Stimulated activated CD4-positive, alpha-beta T cell treated with anti-CD3 and anti-CD28 coated beads, Interleukin-2, amount 100 ng/mL, for 24 hours (primary cell): Measurements from ENCODE around the gene DOCK3.
"Not testable (repeated sequence)": the region's sequence is repeated elsewhere in the genome, so short reads cannot be mapped to it uniquely, and the experiment has no call there.

Experiments
- DNase-seq, 2 donors: peaks; one replicate each; pipeline ENCODE4 v3.0.0-alpha.2; 2020

The DOCK3 gene

DNA sequence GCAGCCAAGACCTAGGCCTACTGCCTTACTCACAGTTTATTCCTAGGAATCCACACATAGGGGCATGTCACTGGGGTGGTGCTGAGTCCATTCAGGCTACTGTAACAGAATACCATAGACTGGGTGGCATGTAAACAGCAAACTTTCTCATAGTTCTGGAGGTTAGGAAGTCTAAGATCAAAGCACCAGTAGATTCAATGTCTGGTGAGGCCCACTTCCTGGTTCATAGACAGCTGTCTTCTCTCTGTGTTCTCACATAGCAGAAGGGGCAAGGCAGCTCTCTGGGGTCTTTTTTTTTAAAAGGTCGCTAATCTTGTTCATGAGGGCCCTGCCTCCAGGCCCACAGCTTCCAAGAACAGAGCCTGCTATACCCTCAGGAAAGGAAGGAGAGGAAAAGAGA, 596.4 kb downstream of the DOCK3 start:
- DNase-seq: no peak

DNA sequence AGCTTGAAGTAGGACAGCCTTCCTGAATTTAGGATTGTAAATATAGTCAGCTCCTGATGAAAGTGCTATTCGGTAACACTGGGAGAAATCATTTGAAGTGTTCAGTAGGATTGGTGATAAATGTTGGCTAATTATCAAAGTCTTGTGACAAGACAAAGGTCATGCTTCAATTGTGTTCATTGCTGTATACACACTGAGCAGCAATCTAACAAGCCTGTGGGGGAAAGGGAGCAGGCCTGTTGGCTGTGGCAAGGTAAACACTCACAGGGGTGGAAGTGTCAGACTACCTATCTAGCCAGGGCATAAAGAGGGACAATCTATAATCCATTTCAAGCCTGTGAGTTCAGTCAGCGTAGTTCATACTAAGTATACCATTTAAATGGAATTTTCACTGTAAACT, 599.3 kb downstream of the DOCK3 start:
- no peak for DNase-seq

DNA sequence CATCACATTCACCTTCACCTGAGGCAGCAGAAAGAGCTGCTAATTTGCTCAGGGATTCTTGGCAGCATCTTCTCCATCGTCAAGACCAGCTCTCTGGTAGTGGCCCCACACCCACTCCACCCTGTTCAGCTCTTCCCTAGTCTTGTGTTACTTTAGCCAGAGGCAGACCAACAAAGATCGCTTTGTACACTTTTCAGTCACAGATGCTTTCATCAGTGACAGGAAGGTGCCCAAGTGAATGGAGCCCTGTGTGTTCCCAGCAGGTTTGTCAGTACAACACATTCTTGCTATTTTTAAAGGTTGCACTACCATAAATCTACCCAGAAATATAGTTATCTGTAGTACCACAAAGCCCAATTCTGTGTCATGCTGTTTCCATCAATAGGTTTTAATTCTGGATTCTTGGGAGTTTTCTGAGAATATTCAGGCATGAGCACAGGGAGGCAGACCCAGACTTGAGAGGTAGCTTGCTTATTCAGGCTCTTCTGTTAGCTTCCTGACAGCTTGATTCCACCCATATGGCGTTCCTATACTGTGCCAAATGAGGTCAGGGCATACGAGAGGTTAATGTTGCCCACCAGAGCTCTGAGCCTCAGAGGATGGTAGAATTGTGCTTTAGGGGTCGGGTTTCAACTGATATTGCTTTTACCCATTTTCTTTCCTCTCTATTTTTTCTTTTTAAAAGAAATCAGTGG, 600.5 kb downstream of the DOCK3 start:
- DNase-seq: no peak

DNA sequence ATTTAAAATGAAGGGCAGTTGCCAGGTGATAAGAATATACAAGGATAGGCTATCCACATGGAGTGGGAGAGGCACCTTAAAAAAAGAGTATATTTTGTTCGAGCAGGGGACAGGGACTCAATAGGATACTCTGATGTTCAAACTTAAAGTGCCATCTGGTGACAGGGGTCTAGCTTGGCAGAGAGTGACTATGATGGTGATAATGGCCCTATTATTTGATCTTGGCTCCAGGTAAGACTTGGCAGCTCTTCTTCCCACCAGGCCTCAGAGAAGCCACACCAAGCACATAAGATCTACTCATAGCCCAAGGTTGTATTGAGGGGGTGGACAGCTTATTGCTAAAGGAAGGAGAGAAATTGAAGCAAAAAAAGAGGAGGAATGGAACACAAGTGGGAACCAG, 601.3 kb downstream of the DOCK3 start:
- no peak for DNase-seq

DNA sequence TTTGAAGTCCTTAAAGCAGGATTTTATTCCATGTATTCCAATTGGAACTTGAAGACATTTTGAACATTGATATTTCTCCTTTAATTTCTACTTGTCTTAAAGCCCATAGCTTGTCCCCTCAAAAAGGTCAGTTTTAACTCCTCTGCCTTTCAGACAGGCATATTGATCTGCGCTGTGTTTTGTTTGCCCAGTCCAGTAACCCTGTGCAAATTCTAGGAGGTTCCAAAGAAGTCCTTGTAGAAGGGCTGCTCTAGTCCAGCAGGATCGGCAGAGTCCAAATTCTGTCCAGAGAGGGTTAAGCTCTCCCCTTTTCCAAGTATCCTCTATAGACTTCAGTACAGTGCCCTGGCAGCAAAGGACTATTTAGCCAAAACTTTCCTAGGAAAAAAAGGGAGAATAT, 604.7 kb downstream of the DOCK3 start:
- DNase-seq: no peak

DNA sequence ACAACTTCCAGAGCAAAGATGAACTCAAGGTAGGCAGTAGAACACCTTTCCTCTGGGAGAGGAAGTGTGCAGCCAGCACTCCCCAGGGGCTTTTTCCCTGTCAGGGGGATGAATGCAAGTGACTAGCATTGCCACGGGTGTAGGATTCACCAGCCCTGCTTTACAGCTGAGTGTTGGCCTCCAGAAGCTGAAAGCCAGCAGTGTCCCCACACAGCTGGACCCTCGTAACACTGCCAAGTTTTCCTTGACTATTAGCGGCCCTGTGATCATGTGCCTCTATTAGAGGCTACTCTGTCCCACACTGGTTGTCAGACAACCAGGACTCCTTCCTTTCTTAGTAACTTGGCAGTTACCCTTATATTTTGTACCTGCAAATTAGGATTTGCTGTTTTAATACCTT, 605.4 kb downstream of the DOCK3 start:
- DNase-seq: no peak

DNA sequence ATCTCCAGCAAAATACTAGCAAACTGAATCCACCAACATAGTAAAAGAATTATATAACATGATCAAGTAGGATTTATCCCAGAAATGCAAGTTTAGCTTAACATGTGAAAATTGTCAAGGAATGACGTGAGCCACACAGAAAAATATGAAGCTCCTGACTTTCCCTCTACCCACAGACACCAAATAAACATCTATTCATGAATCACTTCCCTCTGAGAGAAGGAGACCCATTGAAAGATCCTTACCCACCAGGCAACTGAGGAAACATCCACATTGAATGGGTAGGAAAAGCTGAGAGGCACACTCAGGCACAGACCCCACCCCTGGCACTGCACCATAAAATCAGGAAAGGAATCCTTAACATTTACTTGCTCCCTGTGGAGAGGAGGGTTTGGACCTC, 608.2 kb downstream of the DOCK3 start:
- DNase-seq: no peak

DNA sequence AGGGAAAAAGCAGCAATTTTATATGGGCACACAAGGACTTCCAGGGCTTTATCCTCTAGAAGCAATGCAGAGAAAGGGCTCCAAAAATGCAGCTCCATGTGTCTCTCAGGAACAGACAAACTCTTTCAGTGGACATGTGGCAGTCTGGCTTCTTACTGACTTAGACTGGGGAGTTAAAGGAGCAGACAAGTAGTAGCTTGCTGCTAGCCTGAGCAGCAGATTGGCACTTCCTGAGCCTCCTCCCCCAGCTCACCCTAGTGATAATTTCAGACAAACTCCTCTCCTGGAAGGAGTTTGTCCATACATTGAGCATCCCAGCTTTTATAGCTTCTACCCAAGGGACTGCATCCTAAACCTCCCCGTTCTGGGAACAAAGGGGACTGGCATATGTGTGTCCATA, 608.7 kb downstream of the DOCK3 start:
- DNase-seq: no peak

DNA sequence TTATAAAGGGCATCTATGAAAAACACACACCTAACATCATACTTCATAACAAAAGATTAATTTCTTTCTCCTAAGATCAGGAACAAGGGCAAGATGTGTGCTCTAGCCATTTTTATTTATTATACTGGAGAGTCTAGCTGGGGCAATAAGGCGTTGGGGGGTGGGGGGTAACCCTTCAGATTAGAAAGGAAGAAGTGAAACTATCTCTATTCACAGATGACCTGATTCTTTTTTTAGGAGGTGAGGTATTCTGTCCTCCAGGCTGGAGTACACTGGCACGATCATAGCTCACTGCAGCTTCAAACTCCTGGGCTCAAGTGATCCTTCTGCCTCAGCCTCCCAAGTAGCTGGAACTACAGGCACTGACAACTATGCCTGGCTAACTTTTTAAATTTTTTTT, 620.9 kb downstream of the DOCK3 start:
- no peak for DNase-seq

DNA sequence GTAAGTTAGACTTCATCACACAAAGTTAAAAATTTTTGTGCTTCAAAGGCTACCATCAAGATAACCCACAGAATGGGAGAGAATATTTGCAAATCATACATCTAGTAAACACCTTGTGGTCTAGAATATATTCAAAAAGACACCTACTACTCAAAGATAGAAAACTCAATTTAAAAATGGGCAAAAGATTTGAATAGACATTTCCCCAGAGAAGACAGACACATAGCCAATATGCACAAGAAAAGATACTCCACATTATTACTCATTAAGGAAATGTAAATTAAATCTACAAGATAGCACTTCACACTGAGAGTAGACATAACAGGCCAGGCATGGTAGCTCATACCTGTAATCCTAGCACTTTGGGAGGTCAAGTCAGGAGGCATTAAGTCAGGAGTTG, 622.6 kb downstream of the DOCK3 start:
- DNase-seq: no peak

DNA sequence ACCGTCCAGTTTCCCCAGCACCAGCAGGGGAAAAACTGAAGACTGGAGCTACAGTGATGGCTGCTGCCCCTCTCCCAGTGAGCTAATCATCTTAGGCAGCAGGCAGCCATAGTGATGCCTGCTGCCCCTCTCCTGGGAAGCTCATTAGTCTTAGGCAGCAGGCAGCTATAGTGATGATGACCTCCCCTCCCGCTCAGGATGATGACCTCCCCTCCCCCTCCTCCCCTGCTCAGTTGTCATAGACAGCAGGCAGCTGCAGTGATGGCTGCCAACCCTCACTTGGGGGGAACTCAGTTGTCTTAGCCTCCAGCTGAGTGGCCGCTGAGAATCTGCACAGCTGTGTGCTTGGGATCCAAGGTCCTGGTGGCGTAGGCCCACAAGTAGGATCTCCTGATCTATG, 629.5 kb downstream of the DOCK3 start:
- DNase-seq: no peak

DNA sequence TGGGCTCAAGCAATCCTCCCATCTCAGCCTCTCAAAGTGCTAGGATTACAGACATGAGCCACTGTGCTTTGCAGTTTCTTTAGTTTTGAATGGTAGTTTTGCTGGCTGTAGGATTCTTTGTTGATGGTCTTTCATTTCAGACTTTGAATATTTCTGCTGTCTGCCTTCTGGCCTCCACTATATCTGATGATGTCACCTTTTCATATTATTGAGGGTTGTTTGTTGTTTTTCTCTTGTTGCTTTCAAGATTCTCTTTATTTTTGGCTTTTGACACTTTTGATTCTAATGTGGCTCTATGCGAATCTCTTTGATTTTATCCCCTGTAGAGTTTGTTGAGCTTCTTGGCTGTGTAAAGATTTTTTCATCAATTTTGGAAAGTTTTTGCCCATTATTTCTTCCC, 631.4 kb downstream of the DOCK3 start:
- no peak for DNase-seq

DNA sequence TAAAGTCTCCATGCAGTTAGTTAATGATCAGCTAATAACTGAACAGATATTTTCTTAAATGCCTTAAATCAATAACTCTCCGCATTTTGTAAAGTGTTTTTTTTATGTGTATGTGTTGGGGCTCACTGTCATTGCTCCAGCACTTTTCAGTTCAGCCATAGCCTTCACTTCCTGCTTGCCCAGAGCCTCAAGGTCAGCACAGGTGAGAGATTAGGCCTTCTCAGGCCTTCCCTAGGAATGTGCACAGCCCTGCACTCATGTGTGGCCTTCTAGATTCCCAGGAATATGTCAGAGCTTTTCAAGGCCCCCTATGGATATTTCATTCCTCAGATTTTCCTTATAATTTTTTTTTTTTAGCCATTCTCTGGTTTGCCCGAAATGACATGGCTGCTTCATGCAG, 632.7 kb downstream of the DOCK3 start:
- no peak for DNase-seq

DNA sequence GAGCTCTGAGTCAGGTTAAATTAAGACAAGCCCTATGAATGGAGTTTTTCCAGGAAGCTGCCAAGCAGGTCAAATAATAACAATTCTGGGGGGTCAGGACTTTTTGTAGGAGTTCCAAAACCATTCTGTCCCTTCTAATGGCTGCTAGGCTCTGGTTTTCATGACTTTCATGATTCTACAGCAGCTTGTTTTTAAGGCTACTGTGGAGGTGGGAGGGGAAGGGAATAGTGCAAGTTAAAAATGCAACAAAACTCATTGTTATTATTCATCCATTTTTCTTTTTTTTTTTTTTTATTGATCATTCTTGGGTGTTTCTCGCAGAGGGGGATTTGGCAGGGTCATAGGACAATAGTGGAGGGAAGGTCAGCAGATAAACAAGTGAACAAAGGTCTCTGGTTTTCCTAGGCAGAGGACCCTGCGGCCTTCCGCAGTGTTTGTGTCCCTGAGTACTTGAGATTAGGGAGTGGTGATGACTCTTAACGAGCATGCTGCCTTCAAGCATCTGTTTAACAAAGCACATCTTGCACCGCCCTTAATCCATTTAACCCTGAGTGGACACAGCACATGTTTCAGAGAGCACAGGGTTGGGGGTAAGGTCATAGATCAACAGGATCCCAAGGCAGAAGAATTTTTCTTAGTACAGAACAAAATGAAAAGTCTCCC, 633.3 kb downstream of the DOCK3 start:
- not testable (repeated sequence) for DNase-seq

DNA sequence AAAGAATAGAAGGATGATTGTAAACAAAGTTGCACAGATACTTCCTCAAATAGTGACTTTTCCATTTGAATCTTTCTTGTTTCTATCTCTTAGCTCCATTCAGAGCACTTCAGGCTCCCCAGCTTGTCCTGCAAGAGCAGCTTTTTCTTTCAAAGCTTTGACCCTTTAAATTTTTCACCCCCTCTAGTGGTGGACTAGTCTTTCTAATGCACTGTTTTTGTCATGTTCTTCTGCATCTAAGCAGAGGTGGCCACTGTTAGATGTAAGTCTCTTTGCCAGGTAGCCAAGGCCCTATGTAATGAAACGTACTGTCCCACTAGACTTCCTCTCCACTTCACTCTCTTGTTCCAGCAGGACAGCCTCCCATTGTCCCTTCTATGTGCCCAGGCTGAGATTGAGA, 636.3 kb downstream of the DOCK3 start:
- no peak for DNase-seq

DNA sequence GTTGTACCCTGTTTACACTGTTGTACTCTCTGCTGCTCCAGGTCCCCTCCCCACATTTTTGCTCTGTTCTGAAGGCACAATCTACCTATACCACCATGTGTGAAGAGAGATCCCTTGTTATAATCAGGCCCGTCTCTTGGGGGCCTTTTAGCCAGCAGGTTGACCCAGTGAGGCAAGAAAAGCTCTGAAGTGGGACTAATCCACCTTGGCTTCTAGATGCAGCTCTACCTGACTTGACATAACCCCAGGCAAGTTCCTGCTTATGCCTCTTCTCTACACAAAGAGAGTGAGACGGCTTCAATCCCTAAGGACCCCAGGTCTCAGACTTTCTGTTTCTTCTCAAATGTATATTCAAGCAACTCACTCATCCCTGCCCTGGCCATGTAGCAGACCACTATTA, 653.5 kb downstream of the DOCK3 start:
- DNase-seq: no peak

DNA sequence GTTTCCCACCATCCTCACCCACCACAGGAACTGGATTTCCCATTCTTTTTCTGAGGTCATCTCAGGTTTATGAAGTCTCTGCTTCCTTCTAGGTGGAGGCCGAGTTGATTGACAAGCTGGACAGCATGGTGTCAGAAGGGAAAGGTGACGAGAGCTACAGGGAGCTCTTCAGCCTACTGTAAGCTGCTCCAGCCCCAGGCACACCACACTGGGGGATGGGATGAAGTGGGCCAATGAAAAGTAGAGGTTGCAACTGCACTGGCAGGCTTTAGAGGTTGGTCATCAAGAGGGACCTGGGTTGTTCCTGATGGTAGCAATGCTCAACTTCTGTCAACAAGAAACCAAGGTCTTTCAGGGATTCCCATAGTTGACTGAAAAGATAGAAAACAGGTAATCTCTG, 655.3 kb downstream of the DOCK3 start:
- DNase-seq: no peak

DNA sequence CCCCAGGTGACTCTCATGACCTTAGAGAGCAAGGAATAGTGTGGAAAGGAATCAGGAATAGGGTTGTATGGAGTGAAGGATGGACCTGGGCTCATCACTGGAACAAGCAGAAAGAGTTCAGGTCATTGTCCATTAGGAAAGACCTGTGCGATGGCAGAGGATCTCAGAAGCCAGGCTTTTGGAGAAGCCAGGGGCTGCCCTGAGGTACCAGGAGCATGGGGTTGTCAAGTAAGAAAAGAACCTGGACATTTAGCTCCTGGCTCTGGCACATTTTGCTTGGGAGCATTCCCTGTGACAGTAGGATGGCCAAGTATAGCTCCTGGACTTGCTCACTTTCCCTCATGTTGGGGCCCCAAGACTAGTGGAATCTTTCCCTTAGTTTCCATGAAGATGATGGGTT, 657.4 kb downstream of the DOCK3 start:
- no peak for DNase-seq

DNA sequence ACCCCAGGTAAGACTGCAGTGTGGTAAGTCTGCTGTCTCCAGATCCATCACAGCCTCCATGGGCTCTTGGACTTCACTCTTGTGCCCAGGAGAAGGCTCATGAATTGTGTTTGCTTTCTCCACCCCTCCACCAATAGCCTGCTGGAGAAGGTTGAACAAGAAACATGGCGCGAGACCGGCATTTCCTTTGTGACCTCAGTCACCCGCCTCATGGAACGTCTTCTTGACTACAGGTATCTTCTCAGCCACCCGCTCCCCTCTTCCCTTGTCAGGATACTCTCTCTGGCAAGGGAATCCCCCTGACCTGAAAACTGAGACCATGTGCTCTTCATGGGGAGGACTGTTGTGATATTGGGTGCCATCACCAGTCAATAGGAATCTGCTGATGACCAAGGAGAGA, 658.3 kb downstream of the DOCK3 start:
- no peak for DNase-seq

DNA sequence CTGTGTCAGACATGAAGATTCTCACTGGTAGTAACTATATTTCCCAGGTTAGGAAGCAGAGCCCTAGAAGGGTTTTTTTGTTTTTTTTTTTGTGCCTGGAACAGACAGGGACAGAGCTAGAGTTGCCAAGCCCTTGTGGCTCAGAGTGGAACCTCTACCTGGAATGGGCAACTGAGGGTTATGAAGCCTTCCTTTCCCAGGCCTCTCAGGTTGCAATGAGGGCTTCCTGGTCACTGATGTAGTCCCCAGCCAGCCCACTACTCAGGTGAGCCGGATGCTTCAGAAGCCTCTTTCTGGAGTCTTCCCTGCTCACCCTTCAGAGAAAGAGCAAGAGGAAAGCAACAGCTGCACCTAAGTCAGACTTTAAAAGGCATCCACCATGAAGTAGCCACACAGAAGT, 661.5 kb downstream of the DOCK3 start:
- no peak for DNase-seq

DNA sequence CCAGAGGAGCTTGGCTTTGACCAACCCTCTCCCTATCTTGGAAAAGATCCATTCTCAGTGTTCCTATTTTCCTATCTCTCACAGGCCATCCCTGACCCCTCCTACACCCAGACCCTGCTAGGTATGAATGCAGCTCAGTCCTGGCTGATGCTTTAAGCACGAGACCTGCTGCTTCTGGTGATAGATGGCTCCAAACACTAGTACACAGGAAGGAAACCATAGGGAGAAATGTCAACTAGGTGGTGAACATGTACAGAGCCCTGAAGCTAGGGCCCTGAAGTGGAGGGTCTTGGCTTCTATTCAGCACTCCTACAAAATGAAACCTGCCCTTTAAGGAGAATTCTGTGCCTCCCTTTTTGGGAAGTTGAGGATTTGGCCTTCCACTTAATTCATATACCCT, 662.9 kb downstream of the DOCK3 start:
- no peak for DNase-seq

DNA sequence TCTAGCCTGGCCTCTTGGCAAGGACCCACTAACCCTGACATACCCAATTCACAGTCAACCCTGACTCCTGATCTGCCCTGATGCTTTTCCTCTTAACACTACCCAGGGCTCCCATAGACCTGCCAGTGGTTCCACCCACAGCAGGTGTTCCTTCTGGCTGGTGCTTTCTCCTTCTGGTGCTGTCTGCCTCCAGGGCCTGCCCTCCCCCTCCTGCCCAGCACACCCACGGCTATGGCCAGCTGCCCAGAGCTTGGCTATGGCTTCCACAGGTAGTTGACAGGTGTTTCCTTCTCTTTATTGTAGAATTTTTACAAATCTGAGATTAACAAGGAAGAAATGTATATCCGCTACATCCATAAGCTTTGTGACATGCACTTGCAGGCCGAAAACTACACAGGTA, 663.9 kb downstream of the DOCK3 start:
- no peak for DNase-seq

DNA sequence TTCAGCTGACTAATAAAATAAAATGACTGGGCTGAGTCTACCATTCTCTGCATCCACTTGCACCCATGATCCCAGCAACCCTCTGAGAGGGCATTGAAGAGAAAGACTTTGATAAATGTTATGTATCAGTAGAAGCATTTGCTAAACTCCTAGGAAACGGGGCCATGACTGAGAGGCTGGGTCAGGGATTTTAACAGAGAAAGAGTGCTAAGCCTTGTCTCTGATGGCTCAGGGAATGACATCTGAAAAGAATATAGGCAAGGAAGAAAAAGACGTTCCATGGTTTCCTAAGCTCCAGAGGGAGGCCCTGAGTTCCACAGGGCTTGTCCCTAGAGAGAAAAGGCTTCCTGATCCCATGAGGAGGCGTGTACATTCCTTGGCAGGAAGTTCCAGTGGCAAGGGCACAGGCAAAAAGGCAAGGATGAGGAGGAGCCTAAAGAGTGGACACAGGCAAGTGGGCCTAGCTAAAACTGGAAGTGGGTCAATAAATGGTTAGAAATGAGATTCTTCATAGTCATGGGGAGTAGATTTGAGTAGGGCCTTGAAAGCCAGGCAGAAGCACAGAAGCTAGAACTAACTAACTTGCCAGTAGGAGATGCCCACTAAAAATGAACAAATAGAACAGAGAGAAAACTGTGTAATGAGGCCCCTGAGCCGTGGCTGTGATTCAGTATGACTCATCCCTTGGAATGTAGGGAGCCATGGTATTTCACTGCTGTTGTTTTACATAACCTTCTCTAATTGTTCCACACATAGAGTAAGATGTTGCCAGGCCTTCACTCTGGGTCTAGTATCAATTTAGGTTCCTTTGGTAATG, 665.5 kb downstream of the DOCK3 start:
- no peak for DNase-seq

DNA sequence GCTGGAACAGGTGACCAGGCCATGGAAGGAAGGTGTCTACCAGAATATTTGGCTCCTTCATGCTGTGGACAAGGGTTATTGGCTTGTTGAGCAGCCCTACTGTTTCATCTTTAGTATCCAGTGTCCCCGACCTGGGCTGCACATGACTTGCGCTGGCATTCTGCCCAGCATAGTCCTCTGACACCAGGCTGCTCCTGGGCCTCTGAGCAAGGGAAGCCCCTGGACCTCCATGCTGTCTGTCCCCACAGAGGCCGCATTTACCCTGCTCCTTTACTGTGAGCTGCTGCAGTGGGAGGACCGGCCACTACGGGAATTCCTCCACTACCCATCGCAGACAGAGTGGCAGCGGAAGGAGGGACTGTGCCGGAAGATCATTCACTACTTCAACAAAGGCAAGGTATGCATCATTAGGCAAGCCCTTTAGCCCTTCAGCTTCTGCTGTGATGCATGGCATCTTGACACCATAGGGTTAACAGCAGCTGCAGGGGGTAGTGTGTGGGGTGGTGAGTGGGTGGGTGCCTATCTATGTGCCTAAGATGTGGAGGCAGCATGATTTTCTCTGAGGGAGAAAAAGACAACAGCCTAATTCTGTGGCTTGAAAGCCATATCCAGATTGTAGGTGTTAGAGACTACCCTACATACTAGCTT, 666.4 kb downstream of the DOCK3 start:
- DNase-seq: no peak
